Activated CD4-positive, alpha-beta T cell treated with anti-CD3 and anti-CD28 coated beads for 4 hours (primary cell): ENCODE results near the gene TMEM242.
"Not testable (repeated sequence)": the region's sequence is repeated elsewhere in the genome, so short reads cannot be mapped to it uniquely, and the experiment has no call there.

ENCODE experiments used
- DNase-seq, 2 donors: peaks; one replicate each; pipeline ENCODE4 v3.0.0-alpha.2; 2020

The TMEM242 gene

GRCh38 chr6:157323255-157323965, at the start of gene TMEM242:
Gene TMEM242, minus strand, starts transcription at chr6:157323519. Its CDS starts 20 bp downstream, at chr6:157323499.
- peak; percentile 83 to 88 for DNase-seq

- DNase-seq: no peak
These were observed 49.4 kb upstream of the TMEM242 start for GRCh38 chr6:157372501-157373280.

GRCh38 chr6:157370755-157371154, 47.4 kb upstream of the TMEM242 start:
- DNase-seq: no peak

- no peak for DNase-seq
These were observed 45.2 kb upstream of the TMEM242 start for GRCh38 chr6:157368359-157369049.

- DNase-seq: no peak
These were observed 43.3 kb upstream of the TMEM242 start for GRCh38 chr6:157366648-157367047.

GRCh38 chr6:157364705-157365104, 41.4 kb upstream of the TMEM242 start:
- DNase-seq: no peak

GRCh38 chr6:157361886-157362285, 38.6 kb upstream of the TMEM242 start:
- DNase-seq: no peak

- no peak for DNase-seq
These were observed 35.0 kb upstream of the TMEM242 start for GRCh38 chr6:157358287-157358686.

GRCh38 chr6:157346373-157346772, 23.1 kb upstream of the TMEM242 start:
- DNase-seq: no peak

GRCh38 chr6:157343732-157344131, 20.4 kb upstream of the TMEM242 start:
- no peak for DNase-seq

GRCh38 chr6:157339432-157339831, 16.1 kb upstream of the TMEM242 start:
- DNase-seq: no peak

- DNase-seq: no peak
These were observed 14.4 kb upstream of the TMEM242 start for GRCh38 chr6:157337751-157338150.

- not testable (repeated sequence) for DNase-seq
These were observed 14.0 kb upstream of the TMEM242 start for GRCh38 chr6:157337276-157337675.

- no peak for DNase-seq
These were observed 12.5 kb upstream of the TMEM242 start for GRCh38 chr6:157335829-157336228.

- no peak for DNase-seq
These were observed 10.6 kb upstream of the TMEM242 start for GRCh38 chr6:157333956-157334355.

GRCh38 chr6:157333537-157333936, 10.2 kb upstream of the TMEM242 start:
- DNase-seq: no peak

GRCh38 chr6:157332813-157333212, 9.5 kb upstream of the TMEM242 start:
- DNase-seq: no peak

GRCh38 chr6:157330831-157331230, 7.5 kb upstream of the TMEM242 start:
- no peak for DNase-seq

GRCh38 chr6:157329829-157330228, 6.5 kb upstream of the TMEM242 start:
- DNase-seq: no peak

- no peak for DNase-seq
These were observed 4.9 kb upstream of the TMEM242 start for GRCh38 chr6:157328108-157328692.

GRCh38 chr6:157326979-157327378, 3.7 kb upstream of the TMEM242 start:
- no peak for DNase-seq

- no peak for DNase-seq
These were observed 1.9 kb upstream of the TMEM242 start for GRCh38 chr6:157325069-157325805.

- DNase-seq: peak; percentile 4 to 25
These were observed 614 bp upstream of the TMEM242 start for GRCh38 chr6:157323966-157324300.
